IPS-NIHi7 (cell line): ENCODE data around the gene CHMP1B.

Experiments
- DNase-seq: peaks from one replicate; pipeline ENCODE4 v3.0.0; 2012; ENCODE audit warnings: mixed read lengths; ENCODE audit errors: extremely low spot score

Gene CHMP1B

DNA sequence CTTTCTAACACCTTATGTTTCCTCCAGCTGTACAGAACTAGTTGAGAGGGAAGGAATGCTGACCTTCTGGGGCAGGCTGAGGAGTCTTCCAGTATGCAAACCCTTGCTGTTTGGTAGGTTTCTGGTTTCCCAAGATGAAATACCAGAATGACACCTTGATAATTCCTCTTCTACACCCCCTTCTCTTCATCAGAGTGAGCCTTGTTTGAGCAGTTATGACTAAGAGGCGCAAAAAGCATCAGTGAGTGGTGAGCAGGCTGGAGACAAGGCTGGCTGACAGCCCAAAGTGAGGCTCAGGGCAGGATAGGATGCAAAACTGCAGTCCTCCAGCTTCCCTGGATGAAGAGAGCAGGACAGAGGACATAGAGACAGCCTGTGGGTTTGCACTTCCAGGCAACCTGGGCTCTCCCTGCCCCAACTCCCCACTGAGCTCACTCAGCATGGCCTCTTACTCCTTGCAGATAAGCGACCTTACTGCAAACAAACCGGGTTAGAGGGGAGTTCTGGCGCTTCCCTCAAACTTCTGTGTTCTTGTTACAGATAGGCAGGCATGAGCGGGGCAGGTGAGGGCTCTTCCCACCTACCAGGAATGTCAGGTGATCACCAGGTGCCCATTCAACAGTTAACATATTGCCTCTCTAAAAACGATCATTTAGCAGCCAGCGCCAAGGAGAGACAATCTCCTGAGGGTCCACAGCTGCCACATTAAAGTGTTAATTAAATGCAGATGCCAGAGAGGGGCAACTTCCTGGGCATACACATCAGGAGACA is 51.5 kb downstream of the CHMP1B start:
- DNase-seq = no peak
